ENCODE measurements around the gene UGT1A8. TPM values are rescaled to one million over a fixed set of nuclear protein-coding genes. Genes with fewer than 3 reads are reported as not detected.

UGT1A8 gene
- total RNA-seq, 1 experiment from 2014 or later, result not detected

GRCh38 chr2:233772583-233772982 is 155.2 kb downstream of the UGT1A8 start:
- BruUV-seq (replicated peaks), result no TSS peak

More at GRCh38 chr2:233772583-233772982, 155.2 kb downstream of the UGT1A8 start:
- no peaks in the 10 kb centered on the region for H3K9me3 ChIP-seq (ENCODE audit: control insufficient read depth in 1 of 2, insufficient read depth in 1 of 2, low read depth in 1 of 2, low read length in 2 of 2)
- no peak overlapping the region for H3K4me3 ChIP-seq (replicated peaks in 1 of 2; ENCODE audit: low read depth in 1 of 2, low read length in 2 of 2)
- no peak overlapping the region for H3K27ac ChIP-seq (ENCODE audit: low read depth, low read length)
- H3K4me1 ChIP-seq (ENCODE audit: control insufficient read depth in 1 of 2, insufficient read depth in 2 of 2, low read length in 2 of 2), result no peaks in the 10 kb centered on the region
- POLR2A ChIA-PET, result no interaction called here
- H3K9ac ChIP-seq (ENCODE audit: low read length), result no peak overlapping the region
- H3K27me3 ChIP-seq (ENCODE audit: insufficient read depth, low read length), result no peaks in the 10 kb centered on the region
- H3K36me3 ChIP-seq (ENCODE audit: control insufficient read depth in 1 of 2, insufficient read depth in 2 of 2, low read length in 2 of 2), result no peaks in the 10 kb centered on the region
- no peak overlapping the region for H3K4me2 ChIP-seq (ENCODE audit: low read length)
- DNase-seq (ENCODE audit: low read depth, low spot score) (no peak), ATAC-seq (no peak)
- H4K20me1 ChIP-seq (ENCODE audit: insufficient read depth), result no peaks in the 10 kb centered on the region
- no peak overlapping the region for H2AFZ ChIP-seq (ENCODE audit: low read depth, low read length, poor library complexity, severe bottlenecking)
- CTCF ChIA-PET, result no interaction called here
- no peaks in the 10 kb centered on the region for H3K9me2 ChIP-seq (ENCODE audit: insufficient read depth)
- intact Hi-C loops (cut with micrococcal nuclease), result no loop called here
- TF ChIP-seq SIN3A (IDR thresholded peaks at IDR 0.05; ENCODE audit: low read depth) (no peak), SRF (IDR thresholded peaks at IDR 0.05; ENCODE audit: low read depth) (no peak), POLR2AphosphoS5 (IDR thresholded peaks at IDR 0.05; ENCODE audit: low read depth, low read length) (no peak), YY1 (IDR thresholded peaks at IDR 0.05; ENCODE audit: extremely low read depth, insufficient replicate concordance, low read depth, low read length) (no peak), EZH2 (IDR thresholded peaks at IDR 0.05) (no peak), EZH2phosphoT487 (IDR thresholded peaks at IDR 0.05; ENCODE audit: borderline replicate concordance) (no peak), POLR2A (IDR thresholded peaks at IDR 0.05; ENCODE audit: borderline replicate concordance, extremely low read depth, insufficient read depth, insufficient read length) (no peak), CEBPB (IDR thresholded peaks at IDR 0.05; ENCODE audit: low read depth) (no peak), CTCF (IDR thresholded peaks at IDR 0.05 in 2 of 3, conservative IDR thresholded peaks at IDR 0.05 in 1 of 3; ENCODE audit: borderline replicate concordance in 1 of 3, insufficient read depth in 1 of 3, low read depth in 2 of 3, low read length in 2 of 3) (no peak), JUND (IDR thresholded peaks at IDR 0.05) (no peak), RAD21 (IDR thresholded peaks at IDR 0.05; ENCODE audit: low read depth) (no peak), FOSL1 (IDR thresholded peaks at IDR 0.05; ENCODE audit: low read depth) (no peak), ZFX (IDR thresholded peaks at IDR 0.05) (no peak), TCF7L2 (IDR thresholded peaks at IDR 0.05; ENCODE audit: borderline replicate concordance, extremely low read depth, insufficient read depth, insufficient read length) (no peak), SP1 (IDR thresholded peaks at IDR 0.05; ENCODE audit: low read depth) (no peak), CBX3 (IDR thresholded peaks at IDR 0.05; ENCODE audit: low read depth) (no peak)
- TF ChIP-seq, protein P1, sequence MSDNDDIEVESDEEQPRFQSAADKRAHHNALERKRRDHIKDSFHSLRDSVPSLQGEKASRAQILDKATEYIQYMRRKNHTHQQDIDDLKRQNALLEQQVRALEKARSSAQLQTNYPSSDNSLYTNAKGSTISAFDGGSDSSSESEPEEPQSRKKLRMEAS (IDR thresholded peaks at IDR 0.05), result no peak
- RAD21 ChIA-PET (ENCODE audit: low non-redundant PET in 1 of 2, low total read pairs in 2 of 2, uncharacterized antibody in 2 of 2, unreplicated experiment in 2 of 2), result no interaction called here
- no peaks in the 10 kb centered on the region for H3K79me2 ChIP-seq (ENCODE audit: insufficient read depth, low read length)
